Epithelial cell of proximal tubule (primary cell): Measurements from ENCODE around the gene GNG2. TPM values are rescaled to one million over a fixed set of nuclear protein-coding genes. Genes with fewer than 3 reads are reported as not detected.

Experiments used
- DNase-seq: peaks from one replicate; pipeline ENCODE4 v3.0.0-alpha.2; 2011; ENCODE audit warnings: low read depth
- H3K4me3 ChIP-seq: 2 replicates; pipeline ENCODE4 v1.5.1; 2011; ENCODE audit warnings: low read depth, mild to moderate bottlenecking, low read length
- CTCF ChIP-seq: conservative IDR thresholded peaks from 2 replicates; pipeline ENCODE4 v1.5.1; 2012; ENCODE audit warnings: low read depth, mild to moderate bottlenecking, low read length
- total RNA-seq: library from RNA; depleted of rRNA; stranded (reverse); fragments of >200 nt; gene quantifications from 2 replicates; pipeline ENCODE4 v1.2.3, GENCODE V29; 2015

The GNG2 gene
- total RNA-seq, 1 donor from 2014 or later: 2.5 TPM

DNA sequence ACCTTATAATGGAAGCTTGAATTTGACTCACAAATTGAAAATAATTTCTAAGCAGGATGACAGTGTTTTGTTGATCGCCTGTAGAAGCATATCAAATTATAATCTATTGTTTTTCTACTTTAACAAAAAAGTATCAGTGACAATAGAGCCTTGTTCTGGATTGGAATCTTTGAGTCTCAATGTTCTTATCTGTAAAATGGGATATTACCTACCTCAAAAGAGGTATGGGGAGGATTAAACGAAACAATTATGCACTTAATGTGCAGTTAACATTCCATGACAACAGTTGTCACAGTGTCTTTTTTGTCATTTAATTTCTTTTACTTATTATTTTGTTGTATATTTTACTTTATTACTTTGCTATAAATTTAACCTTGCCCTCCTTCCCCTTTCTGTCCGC, 130.1 kb downstream of the GNG2 start:
- H3K4me3 ChIP-seq: peak overlapping the region; percentile 95
- no peak for DNase-seq
- no peak for TF ChIP-seq CTCF

DNA sequence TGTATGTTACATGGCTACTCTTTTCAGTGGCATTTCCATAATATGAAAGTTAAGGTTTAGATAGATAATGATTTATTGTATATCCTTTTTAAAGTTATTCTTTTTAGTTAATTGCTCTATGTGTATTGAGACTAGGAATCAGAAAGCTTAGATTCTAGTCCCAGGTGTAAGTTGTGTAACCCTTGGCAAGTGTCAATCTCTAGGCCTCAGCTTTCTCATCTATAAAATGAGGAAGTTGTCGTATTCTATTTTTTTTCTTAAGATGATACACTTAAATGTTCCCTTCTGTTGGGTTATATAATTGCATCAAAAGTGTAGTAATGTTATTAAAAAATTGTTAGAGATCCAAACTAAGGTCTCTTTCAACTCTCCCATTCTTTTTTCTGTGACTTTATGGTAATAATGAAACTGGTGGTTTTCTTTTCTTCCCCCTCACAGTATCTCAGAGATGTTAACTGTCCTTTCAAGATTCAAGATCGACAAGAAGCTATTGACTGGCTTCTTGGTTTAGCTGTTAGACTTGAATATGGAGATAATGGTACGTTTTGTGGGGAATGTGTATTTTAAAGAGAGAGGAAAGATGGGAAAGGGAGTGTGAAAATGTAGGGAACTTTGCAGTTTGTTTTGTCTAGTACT, 133.0 kb downstream of the GNG2 start:
- TF ChIP-seq CTCF: no peak
- no peak overlapping the region for H3K4me3 ChIP-seq
- DNase-seq: no peak

DNA sequence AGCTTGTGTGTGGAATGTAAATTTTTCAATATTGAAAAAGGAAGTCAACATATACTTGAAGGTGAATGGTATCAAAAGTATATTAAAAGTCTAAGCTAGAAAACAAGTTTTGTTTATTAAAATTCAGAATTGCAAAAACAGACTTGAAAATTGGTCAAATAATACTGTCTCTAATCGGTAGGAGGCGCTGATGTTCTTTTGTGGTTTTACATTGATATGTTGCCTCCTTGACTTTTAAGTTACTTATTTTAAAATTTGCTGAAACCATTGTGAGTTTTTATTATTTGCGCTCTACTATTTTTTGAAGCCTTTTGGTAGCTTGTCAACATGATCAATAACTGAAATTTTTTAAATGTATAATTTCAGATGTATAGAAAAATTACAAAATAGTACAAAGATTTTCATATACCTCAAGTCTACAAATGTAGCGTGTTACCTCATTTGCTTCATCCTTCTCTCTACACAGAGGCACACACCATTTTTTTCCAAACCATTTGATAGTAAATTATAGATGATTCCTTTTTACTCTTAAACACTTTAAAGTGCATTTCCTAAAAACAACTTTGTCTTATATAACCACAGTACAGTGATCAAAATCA, 135.8 kb downstream of the GNG2 start:
- DNase-seq: no peak
- TF ChIP-seq CTCF: peak; percentile 66
- H3K4me3 ChIP-seq: no peak overlapping the region

DNA sequence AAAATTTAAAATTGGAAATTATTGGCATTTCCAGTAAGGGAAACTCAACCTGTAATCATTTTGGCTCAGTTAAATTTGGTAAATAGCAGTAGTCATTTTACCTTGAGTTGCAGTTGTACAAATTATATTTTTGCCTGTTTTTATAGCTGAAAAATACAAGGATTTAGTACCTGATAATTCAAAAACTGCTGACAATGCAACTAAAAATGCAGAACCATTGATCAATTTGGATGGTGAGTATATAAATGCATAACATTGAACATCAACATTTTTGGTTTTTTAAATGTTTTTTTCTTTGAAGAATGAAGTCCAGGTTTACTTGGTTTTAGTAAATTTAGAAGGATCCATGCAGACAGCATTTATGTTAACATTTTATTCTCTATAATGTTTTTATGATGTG, 137.9 kb downstream of the GNG2 start:
- H3K4me3 ChIP-seq: no peak overlapping the region
- no peak for TF ChIP-seq CTCF
- no peak for DNase-seq

DNA sequence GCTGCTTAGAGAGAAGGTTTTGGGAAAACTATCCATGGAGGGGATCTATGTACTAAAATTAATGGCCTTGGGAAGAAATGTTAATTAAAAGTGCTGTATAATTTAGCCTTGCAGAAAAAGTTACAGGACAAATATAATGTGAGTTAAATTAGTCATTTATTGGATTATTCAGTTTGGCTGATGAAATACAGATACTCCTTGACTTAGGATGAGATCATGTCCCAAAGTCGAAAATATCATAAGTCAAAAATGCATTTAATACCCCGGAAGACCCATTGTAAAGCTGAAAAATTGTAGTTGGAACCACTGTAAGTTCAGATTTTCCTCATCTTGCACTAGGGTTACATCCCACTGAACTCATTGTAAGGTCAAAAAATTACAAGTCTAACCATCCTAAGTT, 138.7 kb downstream of the GNG2 start:
- H3K4me3 ChIP-seq: no peak overlapping the region
- no peak for DNase-seq
- no peak for TF ChIP-seq CTCF

GRCh38 chr14:52000019-52000582, 139.7 kb downstream of the GNG2 start:
- no peak for TF ChIP-seq CTCF
- no peak overlapping the region for H3K4me3 ChIP-seq
- no peak for DNase-seq

GRCh38 chr14:52000696-52001095, 140.3 kb downstream of the GNG2 start:
- H3K4me3 ChIP-seq: no peak overlapping the region
- no peak for DNase-seq
- TF ChIP-seq CTCF: no peak
